GM18858 (cell line): ENCODE results near the gene HS6ST3.

Experiments used
- ATAC-seq: cut with Tn5 transposase; IDR thresholded peaks from one replicate; pipeline ENCODE4 v1.9.1; 2021; ENCODE audit not compliant: unreplicated experiment

Gene HS6ST3

GRCh38 chr13:96421314-96421713, 331.4 kb downstream of the HS6ST3 start:
- no peak for ATAC-seq

GRCh38 chr13:96422002-96422401, 332.1 kb downstream of the HS6ST3 start:
- no peak for ATAC-seq

- ATAC-seq, result no peak
Observed at GRCh38 chr13:96426167-96426566, 336.3 kb downstream of the HS6ST3 start.

GRCh38 chr13:96428911-96429310, 339.0 kb downstream of the HS6ST3 start:
- ATAC-seq, result no peak

GRCh38 chr13:96431044-96431581, 341.2 kb downstream of the HS6ST3 start:
- no peak for ATAC-seq

- ATAC-seq, result no peak
Observed at GRCh38 chr13:96444676-96445075, 354.8 kb downstream of the HS6ST3 start.

GRCh38 chr13:96449920-96450319, 360.0 kb downstream of the HS6ST3 start:
- ATAC-seq, result no peak

GRCh38 chr13:96450326-96451020, 360.6 kb downstream of the HS6ST3 start:
- no peak for ATAC-seq

- ATAC-seq, result no peak
Observed at GRCh38 chr13:96454466-96454865, 364.6 kb downstream of the HS6ST3 start.

GRCh38 chr13:96460609-96461008, 370.7 kb downstream of the HS6ST3 start:
- no peak for ATAC-seq

GRCh38 chr13:96473526-96474180, 383.7 kb downstream of the HS6ST3 start:
- no peak for ATAC-seq

- no peak for ATAC-seq
Observed at GRCh38 chr13:96474181-96474557, 384.3 kb downstream of the HS6ST3 start.

GRCh38 chr13:96475103-96475502, 385.2 kb downstream of the HS6ST3 start:
- no peak for ATAC-seq

- ATAC-seq, result no peak
Observed at GRCh38 chr13:96481482-96481881, 391.6 kb downstream of the HS6ST3 start.

- no peak for ATAC-seq
Observed at GRCh38 chr13:96490496-96490989, 400.6 kb downstream of the HS6ST3 start.

GRCh38 chr13:96491103-96491502, 401.2 kb downstream of the HS6ST3 start:
- no peak for ATAC-seq

- ATAC-seq, result no peak
Observed at GRCh38 chr13:96492766-96493165, 402.9 kb downstream of the HS6ST3 start.

- no peak for ATAC-seq
Observed at GRCh38 chr13:96499656-96500055, 409.7 kb downstream of the HS6ST3 start.

GRCh38 chr13:96500953-96501352, 411.0 kb downstream of the HS6ST3 start:
- ATAC-seq, result no peak

GRCh38 chr13:96503481-96503880, 413.6 kb downstream of the HS6ST3 start:
- ATAC-seq, result no peak

- no peak for ATAC-seq
Observed at GRCh38 chr13:96511587-96511986, 421.7 kb downstream of the HS6ST3 start.

- ATAC-seq, result no peak
Observed at GRCh38 chr13:96519380-96519779, 429.5 kb downstream of the HS6ST3 start.
